Prostate gland (tissue), 2 donors: ENCODE results near the gene HES1. TPM values are rescaled to one million over a fixed set of nuclear protein-coding genes. Genes with fewer than 3 reads are reported as not detected.

Experiments used
- DNase-seq: peaks from one replicate; pipeline ENCODE4 v3.0.0-alpha.2; 2019; ENCODE audit warnings: low spot score
- H3K27ac ChIP-seq, 2 donors: fragments of 200-600 bp; sonication (generic); 2 replicates each; pipeline ENCODE4 v1.5.1; 2017 to 2019
- H3K27me3 ChIP-seq: fragments of 200-600 bp; sonication (generic); replicated peaks from 2 replicates; pipeline ENCODE4 v1.5.1; 2019; ENCODE audit not compliant: insufficient read depth
- H3K36me3 ChIP-seq, 2 donors: fragments of 200-600 bp; sonication (generic); 1 replicate in 1 of 2; 2 replicates in 1 of 2; pipeline versions ENCODE4 v1.5.1 to v1.8.1; 2017 to 2019
- H3K4me1 ChIP-seq: fragments of 200-600 bp; sonication (generic); replicated peaks from 2 replicates; pipeline ENCODE4 v1.5.1; 2019
- H3K4me3 ChIP-seq, 2 donors: fragments of 200-600 bp; sonication (generic); 2 replicates each; pipeline ENCODE4 v1.5.1; 2017 to 2019
- H3K9me3 ChIP-seq: fragments of 200-600 bp; sonication (generic); 2 replicates; pipeline ENCODE4 v1.5.1; 2017
- CTCF ChIP-seq, 4 experiments: fragments of 200-600 bp in 2 of 4; fragments of 450-650 bp in 2 of 4; sonication (generic) in 2 of 4; IDR thresholded peaks; 1 replicate in 3 of 4; 2 replicates in 1 of 4; pipeline ENCODE4 v1.5.1; 2016 to 2019; ENCODE audit warnings: antibody characterized with exemption in 4 of 4, mild to moderate bottlenecking in 2 of 4, moderate library complexity in 2 of 4
- POLR2A ChIP-seq: fragments of 450-650 bp; IDR thresholded peaks from one replicate; pipeline ENCODE4 v1.6.1; 2016; ENCODE audit warnings: antibody characterized with exemption, mild to moderate bottlenecking
- POLR2AphosphoS5 ChIP-seq: sonication (generic); formaldehyde crosslinking; IDR thresholded peaks from one replicate; pipeline ENCODE4 v1.6.1; 2017; ENCODE audit warnings: antibody characterized with exemption
- WGBS: methylation state at CpG from one replicate; pipeline ENCODE4 v1.1.5; 2018; 5-methylcytosine and 5-hydroxymethylcytosine counted together
- intact Hi-C: fragments of 100-400 bp; cut with DNase I; formaldehyde crosslinking; loops from one replicate; pipeline ENCODE4 v1.14.2; 2022
- total RNA-seq, 2 donors: library from RNA; depleted of rRNA; stranded (reverse); fragments of >200 nt; gene quantifications; one replicate each; pipeline ENCODE4 v1.1.0, GENCODE V29; 2016

The HES1 gene
- total RNA-seq, result 100 to 1,000 TPM in 1 of 2 donors, 10 to 100 TPM in 1; 92.4 to 174 TPM

GRCh38 chr3:194135806-194136518, at the start of gene HES1:
Gene HES1 (plus strand): TSS chr3:194136148. CDS start chr3:194136381, 233 bp downstream.
- H3K4me3 ChIP-seq, result peak within 1 kb of the TSS; percentile 60 to 71
- no peaks in the 10 kb centered on the region for H3K9me3 ChIP-seq
- peaks cover 4% of the 10 kb centered on the region for H3K4me1 ChIP-seq
- 1% methylated on average over 29 of the region's 29 CpGs for WGBS
- peak within 1 kb of the TSS; percentile 97 to 98 for H3K27ac ChIP-seq
- intact Hi-C loops, result loop anchor here (2.0 kb wide), 1 partner anchor 355 kb away; no protein-coding TSS in a partner anchor
- no peaks in the 10 kb centered on the region for H3K36me3 ChIP-seq
- TF ChIP-seq POLR2AphosphoS5 (peak; percentile 98), CTCF (IDR thresholded peaks at IDR 0.05) (peak in 1 of 4 experiments; percentile 37), POLR2A (peak; percentile 97)
- peak; percentile 96 for DNase-seq
- no peaks in the 10 kb centered on the region for H3K27me3 ChIP-seq

- intact Hi-C loops, result no loop called here
- H3K9me3 ChIP-seq, result no peaks in the 10 kb centered on the region
- no peak overlapping the region for H3K27ac ChIP-seq
- 77% methylated on average over 12 of the region's 12 CpGs for WGBS
- no peaks in the 10 kb centered on the region for H3K36me3 ChIP-seq
- H3K27me3 ChIP-seq, result no peaks in the 10 kb centered on the region
- TF ChIP-seq CTCF (IDR thresholded peaks at IDR 0.05) (no peak), POLR2AphosphoS5 (no peak), POLR2A (no peak)
- DNase-seq, result no peak
- no peaks in the 10 kb centered on the region for H3K4me1 ChIP-seq
- no peak overlapping the region for H3K4me3 ChIP-seq
These were observed 49.4 kb upstream of the HES1 start for GRCh38 chr3:194086388-194087075.

GRCh38 chr3:194087280-194087679, 48.7 kb upstream of the HES1 start:
- TF ChIP-seq CTCF (IDR thresholded peaks at IDR 0.05) (no peak), POLR2A (no peak), POLR2AphosphoS5 (no peak)
- Histone ChIP-seq H3K4me1 (no peaks in the 10 kb centered on the region), H3K27ac (no peak overlapping the region), H3K27me3 (no peaks in the 10 kb centered on the region), H3K4me3 (no peak overlapping the region), H3K36me3 (no peaks in the 10 kb centered on the region), H3K9me3 (no peaks in the 10 kb centered on the region)
- no peak for DNase-seq
- WGBS, result 67% methylated on average over 5 of the region's 5 CpGs
- intact Hi-C loops, result no loop called here

- H3K4me1 ChIP-seq, result no peaks in the 10 kb centered on the region
- TF ChIP-seq POLR2AphosphoS5 (no peak), CTCF (IDR thresholded peaks at IDR 0.05) (no peak), POLR2A (no peak)
- intact Hi-C loops, result no loop called here
- WGBS, result 90% methylated on average over 11 of the region's 11 CpGs
- H3K27ac ChIP-seq, result no peak overlapping the region
- H3K9me3 ChIP-seq, result no peaks in the 10 kb centered on the region
- no peaks in the 10 kb centered on the region for H3K27me3 ChIP-seq
- H3K36me3 ChIP-seq, result no peaks in the 10 kb centered on the region
- no peak for DNase-seq
- H3K4me3 ChIP-seq, result no peak overlapping the region
These were observed 47.7 kb upstream of the HES1 start for GRCh38 chr3:194087995-194088855.
